T-helper 1 cell treated with Interleukin-12 subunit alpha and Interleukin-12 subunit beta and Interleukin-4 antibody, amounts not matched to agents 30 ng/mL and 1 ng/mL, for 36 hours (primary cell): ENCODE data around the gene ABR. TPM values are rescaled to one million over a fixed set of nuclear protein-coding genes. Genes with fewer than 3 reads are reported as not detected.

Experiments used
- intact Hi-C: fragments of 100-400 bp; cut with micrococcal nuclease; formaldehyde crosslinking; loops from one replicate; pipeline ENCODE4 v1.15.1; 2024
- total RNA-seq: library from RNA; stranded (reverse); gene quantifications from 2 replicates; pipeline ENCODE4 v1.2.3, GENCODE V29; 2022

Gene ABR
- total RNA-seq, 1 donor from 2014 or later = 139 TPM

DNA sequence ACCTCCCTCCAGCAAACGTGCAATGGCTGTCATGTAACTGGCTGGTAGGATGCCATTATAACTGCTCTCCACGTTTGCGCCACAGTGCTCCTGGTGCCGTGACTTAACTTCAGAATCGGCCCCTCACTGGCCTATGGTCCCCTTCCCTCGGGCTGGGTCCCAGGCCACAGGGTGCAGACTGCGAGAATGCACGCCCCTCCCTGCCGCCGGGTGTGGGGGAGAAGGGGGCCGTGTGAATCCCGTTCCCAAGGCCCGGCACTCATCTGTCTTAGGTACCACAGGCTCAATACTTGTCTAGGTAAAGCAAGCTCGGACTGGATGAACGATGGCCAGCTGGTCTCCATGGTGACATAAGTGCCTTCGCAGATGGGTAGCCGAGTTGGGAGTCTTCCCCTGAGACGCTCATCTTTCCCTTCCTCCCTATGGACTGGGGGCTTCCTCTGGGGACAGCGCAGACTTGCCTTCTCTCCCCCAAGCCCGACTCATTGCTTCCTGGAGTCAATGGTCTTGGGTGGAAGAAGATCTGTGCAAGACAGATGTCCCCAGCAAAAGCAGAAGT is 145.1 kb downstream of the ABR start:
- intact Hi-C loops = no loop called here

DNA sequence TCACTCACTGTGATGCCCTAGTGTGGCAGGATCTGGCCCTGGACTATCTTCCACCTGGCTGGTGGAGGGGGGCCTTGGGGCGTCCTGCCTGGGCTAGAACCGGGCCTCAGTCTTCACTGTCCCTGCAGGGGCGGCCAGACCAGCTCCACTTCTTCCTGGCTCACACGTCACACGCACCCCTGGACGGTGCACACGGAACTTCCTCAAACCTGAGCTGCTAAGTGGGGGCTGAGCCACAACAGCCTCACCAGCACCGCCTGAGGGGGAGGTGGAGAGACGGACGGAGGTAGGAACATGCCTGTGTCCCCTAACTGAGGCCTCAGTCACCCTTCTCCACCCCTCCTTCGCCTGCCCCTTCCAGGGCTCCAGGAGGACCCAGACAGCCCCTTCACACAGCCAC is 146.3 kb downstream of the ABR start:
- intact Hi-C loops = no loop called here

DNA sequence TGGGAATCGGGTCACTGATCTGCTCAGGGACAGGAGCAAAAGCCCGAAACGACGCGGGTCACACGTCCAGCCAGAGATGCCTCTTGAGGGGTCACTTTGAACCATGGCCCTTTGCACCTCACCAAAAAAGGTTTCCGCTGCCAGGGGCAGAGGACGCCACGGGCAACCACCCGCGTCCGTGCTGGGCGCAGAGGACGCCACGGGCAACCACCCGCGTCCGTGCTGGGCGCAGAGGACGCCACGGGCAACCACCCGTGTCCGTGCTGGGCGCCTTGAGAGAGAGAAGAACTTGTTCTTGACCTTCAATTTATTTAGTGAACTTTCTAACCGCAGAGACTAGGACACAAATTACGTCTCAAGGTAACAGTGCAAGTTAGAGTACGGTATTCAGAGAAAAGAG is 147.4 kb downstream of the ABR start:
- intact Hi-C loops = no loop called here

DNA sequence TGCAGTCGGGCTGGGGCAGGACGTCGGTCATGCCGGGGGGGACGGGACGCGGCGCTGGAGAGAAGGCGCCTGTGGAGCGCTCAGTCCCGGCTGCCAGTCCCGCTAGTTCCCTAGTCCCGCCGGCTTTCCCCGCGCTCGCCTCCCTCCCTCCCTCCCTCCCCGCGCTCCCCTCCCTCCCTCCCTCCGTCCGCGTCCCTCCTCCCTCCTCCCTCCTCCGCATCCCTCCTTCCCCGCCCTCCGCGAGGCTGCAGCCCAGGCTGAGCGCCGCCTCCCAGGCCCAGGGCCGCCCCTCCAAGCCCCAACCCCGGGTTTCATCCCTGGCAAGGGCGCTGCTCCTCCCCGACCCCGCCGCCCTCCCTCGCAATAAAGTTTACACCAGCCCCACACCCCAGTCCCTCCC is 148.1 kb downstream of the ABR start:
- intact Hi-C loops = no loop called here

DNA sequence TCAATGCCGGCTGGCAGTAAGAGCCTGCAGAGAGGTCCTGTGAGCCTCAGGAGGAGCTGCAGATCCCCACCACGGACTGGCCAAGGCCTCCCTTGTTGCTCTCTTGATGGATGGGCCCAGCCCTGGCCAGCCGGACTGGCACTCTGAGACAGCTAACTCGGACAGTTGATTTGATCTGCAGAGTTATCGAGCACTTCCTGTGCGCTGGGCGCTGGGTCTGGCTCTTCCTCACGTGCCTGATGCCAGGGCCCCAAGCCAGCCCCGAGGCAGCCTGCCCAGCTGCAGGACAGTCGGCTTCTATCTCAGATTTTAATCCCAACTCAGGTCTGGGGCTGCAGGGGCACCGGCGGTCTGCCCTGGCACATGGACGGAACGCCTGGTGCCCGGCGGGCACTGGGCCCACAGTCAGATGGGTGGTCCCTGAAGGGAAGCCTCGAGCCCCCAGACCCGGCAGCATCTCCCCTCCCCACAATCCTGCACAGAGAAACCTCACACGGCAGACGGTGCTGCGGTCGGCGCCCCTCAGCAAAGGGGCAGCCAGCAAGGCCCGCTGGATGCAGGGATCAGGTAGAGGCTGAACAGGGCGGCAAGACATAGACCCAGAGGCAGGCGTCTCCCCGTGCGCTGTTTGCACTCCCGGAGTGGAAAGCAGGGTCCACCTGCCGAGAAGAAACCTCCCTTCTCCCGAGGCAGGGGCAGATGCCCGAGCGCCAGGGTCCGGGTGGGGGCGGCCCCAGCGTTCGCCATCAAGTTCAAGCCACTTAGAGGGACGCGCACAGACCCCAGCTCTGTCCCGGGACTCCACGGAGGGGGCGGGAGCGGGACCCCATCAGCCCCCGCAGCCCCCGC is 148.9 kb downstream of the ABR start:
- intact Hi-C loops = no loop called here

DNA sequence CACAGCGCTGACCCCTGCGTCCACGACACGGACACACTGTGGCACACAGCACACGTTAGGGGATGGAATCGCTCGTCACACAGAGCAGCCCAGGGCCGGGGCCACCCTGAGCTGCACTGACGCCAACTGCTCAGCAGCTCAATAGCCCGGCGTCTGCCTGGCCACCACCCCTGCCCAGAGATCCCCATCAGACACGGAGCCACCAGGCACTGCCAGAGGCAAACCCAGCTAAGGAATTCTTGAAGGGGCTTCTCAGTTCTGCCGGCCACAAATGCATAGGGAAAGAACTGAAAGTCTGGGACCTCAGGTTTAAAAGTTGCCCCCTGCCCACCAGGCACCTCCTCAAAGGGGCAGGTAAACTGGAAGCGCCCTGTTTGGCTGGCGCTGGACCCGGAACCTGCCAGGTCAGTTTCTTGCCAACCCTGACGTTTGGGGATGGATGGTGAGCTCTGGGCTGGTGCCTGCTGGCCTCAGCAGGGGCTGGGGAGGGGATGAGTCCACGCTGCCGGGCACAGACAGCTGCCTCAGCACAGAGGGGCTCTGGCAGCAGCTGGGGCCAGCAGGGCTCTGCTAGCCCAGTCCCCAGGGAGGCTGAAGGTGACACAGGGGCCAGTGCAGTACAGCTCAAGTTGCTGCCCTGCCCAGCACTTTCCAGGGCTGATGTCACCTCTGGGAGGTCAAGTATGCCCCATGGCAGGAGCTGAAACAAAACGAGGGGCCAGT is 149.7 kb downstream of the ABR start:
- intact Hi-C loops = no loop called here

DNA sequence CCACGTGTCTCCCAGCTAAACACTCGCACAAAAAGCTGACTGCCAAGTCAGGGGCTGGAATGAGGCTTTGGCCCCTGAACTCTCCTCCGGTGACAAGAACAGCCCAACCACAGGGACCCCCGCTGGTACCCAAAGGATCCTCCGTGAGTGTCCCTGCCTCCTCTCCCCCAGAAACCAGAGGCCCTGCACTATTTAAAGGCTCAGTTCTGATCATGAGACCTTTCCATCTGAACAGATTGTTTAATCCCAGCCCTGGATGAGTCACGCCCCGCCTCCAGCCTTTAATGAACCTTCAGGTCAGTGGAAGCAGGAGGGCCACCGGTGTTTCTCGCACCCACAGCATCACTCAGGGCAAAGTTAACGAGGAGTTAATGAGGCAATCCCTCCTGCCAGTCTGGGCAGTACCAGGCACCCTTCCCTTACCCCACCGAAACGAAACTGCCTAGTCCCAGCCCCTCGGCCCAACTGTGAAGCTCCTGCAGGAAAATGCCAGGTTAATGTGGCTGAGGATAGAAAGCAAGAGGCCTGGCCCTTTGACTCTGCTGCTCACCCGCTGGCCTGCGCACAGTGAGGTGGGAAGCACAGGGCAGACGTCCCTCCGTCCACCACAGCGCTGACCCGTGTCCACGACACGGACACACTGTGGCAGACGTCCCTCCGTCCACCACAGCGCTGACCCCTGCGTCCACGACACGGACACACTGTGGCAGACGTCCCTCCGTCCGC is 150.4 kb downstream of the ABR start:
- intact Hi-C loops = no loop called here

DNA sequence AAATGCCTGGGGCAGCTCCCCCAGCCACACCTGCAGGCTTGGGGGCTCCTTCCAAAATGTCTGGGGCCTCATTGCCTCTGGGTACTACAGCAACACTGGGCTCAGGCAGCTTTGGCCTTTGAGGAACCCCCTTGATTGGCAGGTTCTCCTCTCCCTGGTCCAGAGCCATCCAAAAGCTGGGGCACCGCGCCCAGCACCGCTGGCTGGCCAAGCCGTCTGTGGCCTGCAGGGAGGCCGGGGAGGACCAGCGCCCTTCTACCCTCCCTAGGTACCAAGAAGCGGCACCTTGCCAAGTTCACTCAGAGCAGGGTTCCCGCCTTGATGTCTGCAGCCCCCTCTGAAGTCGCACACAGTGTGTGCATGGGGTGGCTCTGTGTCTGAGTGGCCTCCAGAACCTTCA is 152.7 kb downstream of the ABR start:
- intact Hi-C loops = no loop called here

DNA sequence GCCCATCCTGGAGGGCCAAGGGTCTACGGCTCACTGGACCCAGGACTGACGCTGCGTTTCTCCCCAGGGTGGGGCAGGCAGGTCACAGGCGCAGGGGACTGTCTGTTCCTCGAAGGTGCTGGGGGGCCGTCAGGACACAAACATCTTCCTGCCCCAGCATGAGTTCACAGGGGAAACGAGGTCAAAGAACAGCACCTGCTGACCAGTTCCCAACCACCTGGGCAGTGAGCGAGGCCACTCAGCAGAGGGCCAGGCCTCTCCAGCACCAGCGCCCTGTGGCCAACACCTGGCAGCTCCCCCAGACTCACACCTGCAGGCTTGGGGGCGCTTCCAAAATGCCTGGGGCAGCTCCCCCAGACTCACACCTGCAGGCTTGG is 153.2 kb downstream of the ABR start:
- intact Hi-C loops = no loop called here

DNA sequence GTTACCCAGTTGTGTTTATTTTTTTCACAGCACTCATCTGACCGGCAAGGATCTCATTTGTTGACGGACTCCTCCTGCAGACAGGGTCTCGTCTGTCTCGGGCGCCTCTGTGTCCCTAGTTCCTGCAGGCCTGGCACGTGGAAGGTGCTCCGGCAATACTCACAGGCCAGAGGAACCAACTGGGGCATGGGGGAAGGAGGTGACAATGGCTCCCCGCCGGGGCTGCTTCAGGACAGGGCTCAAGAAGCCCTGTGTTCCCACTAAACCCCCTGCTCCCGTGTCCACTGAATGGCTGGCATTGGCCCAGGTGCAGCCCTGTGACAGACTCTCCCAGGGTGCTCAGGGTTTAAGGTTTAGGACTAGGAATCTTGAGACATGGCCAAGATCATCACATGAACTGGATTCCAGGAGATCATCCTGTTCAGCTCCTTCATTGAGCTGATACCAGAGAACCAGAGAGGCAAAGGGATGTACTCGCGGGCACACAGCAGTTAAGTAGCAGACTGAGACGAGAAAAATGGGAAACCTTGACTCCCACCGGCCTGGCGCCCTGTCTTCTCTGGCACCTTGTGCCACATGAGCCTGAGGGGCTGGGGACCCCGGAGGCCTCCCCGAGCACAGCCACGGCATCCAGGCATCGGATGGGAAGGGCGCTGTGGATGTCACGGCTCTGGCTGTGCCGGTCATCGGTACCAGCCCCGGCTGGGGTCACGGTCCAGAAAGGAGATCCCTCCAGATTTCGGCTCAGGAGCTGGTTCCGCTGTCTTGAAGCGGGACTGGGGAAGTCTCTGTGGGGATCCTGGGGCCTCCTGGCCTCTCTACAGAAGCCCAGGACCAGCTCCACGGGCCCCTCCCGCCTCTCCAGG is 153.8 kb downstream of the ABR start:
- intact Hi-C loops = no loop called here

DNA sequence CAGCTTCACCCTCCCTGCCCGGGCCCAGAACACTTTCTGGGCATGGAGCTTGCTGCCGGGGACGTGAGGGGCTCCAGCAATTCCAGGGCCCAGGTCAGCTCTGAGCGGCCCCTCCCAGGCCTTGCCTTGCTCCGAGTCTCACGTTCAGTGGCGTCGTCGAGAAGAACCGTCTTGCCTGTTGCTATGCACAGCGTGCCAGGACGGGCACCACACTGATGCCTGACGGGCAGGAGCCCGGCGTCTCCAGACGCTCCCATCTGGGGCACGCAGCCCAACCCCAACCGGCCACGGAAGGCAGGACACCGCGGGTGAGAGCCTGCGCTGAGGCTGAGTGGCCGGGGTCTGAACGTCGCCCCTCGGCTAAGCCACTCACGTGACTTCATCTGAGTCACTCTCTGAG is 155.7 kb downstream of the ABR start:
- intact Hi-C loops = no loop called here

DNA sequence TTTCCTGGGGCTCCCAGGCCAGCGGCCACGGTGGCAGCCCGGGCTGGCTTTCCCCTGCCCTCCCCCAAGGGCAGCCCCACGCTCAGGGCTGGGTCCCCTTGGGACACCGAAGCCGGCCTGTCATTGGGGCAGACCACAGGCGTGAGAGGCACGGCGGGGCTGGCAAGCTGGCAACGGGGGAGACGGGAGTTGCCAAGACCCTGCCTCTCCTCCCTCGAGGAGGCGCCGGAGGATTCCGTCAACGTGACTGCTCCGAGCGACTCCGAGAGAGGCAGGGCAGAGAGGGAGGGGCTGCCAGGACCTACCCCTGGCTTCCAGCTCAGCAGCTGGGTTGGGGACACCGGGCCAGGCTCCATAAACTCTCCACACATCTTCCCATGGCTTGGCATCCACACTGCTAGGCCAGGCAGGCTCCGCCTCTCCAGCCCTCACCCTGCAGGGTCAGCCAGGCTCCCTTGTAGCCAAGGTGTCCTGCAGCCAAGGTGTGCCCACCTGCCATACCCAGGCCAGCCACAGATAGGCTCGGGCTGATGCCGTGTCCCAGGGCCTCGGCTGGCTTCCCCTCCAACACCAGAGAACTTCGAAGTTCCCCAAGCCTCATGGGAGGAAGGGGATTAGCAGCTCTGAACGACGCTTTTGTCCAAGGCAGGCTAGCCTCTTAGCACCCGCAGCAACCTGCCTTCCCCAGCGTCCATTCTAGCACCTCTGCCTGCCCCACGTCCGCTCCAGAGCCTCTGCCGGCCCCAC is 157.3 kb downstream of the ABR start:
- intact Hi-C loops = no loop called here

DNA sequence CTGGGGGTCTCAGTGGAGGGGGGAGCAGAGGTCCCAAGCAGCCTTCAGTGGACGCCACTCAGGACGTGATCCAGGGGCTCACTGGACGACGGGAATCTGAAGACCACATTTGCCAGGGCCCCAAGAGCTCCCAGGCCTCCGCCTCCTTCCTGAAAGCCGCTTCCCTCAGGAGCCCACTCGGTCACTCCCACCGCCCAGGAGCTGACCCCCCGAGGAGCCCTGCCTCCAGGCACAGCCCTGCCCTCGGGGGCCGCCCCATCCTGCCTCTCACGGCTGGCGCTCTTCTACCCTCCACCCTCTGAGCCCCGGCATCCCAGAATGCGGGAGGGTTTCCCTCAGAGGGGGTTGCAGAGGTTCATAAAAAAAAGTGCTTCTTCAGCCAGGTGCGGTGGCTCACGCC is 158.6 kb downstream of the ABR start:
- intact Hi-C loops = no loop called here

DNA sequence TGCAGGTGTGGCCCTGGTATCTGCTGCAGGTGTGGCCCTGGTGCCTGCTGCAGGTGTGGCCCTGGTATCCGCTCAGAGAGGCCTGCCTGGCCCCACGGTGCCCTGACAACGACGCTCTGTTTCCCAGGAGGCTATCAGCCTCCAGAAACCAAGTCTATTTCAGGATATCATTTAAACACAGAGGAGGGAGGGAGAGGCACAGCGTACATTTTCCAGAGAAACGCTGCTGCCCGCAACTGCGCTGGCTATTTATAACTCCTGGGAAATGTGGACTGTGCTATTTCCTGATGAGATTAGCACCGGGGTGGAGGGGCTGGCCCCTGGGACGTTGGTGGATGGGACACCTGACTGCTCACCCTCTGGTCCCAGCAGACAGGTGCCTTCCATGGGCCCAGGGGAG is 160.3 kb downstream of the ABR start:
- intact Hi-C loops = no loop called here

DNA sequence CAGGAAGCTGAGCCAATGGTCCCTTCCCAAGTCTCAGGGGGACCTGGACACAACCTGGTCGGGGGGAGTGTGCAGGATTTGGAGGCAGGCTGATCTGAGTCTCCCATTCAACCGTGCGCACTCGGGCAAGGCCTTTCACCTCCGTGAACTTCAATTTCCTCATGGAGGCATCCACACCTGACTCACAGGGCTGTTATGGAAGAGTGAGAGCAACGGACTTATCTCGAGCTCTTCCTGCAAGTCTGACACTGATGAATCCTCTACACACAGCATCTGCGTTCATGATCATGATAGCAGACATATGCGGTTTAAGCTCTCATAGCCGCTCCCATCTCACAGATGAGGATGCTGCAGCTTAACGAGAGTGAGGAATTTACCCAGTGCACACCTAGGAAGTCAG is 161.2 kb downstream of the ABR start:
- intact Hi-C loops = no loop called here

DNA sequence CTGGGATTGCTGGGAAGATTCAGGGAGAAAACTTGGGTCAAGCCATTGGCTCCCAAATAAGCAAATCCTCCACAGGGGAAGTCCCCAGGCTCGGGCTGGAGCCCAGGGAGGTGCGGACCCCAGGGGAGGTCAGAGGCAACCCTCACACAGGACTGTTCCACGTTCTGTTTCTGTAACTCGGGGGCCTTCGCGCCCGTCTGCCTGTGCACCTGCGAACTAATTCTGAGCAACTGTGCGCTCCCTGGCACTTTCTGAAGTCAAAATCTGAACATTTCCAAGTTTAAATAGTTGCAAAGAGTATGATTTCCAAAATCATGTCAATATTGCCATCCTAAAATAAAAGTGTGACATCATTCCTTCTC is 166.1 kb downstream of the ABR start:
- intact Hi-C loops = no loop called here

DNA sequence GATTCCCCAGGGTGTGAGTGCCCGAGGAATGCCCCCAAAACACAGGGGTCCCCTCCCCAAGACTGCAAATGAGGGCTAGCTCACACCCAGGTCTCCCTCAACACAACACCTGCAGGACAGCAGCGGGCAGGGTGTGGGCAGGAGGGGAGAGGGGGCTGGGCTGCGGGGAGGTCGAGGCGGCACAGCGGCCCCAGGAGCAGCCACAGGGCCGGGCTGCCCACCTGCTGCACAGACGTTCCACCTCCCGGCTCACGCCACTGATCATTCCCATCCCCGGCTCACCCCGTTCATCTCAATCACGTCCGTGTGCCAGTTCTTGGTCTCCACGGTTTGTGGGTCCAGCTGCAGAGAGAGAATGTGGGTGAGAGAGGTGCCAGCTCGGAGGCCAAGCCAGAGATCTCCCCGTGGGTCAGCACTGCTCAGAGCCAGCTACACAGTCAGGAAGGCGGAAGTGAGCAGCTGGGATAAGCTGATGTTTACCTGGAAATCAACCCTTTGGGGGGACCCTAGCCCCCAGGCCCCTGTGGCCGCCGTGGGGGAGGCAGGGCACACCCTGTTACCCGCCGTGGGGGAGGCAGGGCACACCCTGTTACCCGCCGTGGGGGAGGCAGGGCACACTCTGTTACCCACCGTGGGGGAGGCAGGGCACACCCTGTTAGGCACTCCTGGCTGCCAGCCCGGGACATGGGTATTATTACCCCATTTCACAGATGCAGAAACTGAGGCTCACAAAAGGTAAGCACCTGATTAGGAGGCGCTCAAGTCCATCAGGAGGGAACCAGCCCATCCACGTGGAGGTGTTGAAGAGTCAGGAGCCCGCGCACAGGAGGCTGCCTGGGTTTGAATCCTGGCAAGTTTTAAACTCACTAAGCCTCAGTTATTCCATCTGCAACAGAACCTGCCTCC is 166.7 kb downstream of the ABR start:
- intact Hi-C loops = no loop called here

DNA sequence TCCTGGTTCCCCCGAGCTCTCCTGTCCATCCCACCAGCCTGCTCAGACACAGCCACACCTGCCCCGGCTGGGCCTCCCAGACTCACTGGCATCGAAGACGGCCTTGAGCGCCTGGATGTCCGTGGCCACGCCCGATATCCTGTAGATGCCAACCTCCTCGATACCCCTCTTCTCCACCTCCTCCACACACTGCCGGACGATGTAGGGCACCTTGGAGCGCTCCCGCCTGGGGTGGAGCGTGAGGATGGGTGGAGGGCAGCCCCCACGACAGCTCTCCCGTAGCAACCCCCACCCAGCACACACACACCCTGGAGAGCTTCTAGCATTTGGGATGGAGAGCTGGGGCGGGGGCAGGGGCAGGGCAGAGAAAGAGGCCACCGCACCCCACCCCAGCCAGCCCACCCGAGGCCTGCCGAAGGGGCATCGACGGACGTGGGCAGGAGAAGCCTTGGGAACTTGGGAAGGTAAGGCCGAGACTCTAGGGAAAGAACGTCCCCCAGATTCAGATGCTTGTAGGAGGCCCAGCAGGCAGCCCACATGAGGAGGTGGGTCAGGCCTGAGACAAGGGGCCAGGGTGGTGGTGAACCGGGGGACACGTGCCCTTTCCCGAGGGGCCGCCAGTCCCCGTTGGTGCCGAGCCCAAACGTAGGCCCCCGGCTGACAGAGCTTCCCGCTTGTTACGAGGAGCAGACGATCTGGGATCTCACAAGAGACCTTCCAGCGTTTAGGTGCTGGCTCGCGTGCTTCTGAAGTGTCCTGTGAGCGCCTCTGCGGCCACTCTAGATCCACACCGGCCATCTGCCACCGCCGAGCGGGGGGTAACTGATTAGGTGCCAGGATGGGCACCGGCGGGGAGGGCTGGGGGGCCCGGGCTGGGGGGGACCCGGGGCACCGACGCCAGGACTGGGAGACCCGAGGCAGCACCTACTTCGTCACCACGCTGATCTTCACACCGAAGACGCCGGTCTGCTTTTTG is 167.7 kb downstream of the ABR start:
- intact Hi-C loops = no loop called here
